SKM-1 treated with dmso at 0.1 percent for 144 hours (cell line): Measurements from ENCODE around the gene SSTR4.
"Not testable (repeated sequence)": the region's sequence is repeated elsewhere in the genome, so short reads cannot be mapped to it uniquely, and the experiment has no call there.

Experiments used
- DNase-seq: peaks from one replicate; lab custom pipeline; 2025; ENCODE audit not compliant: unreplicated experiment; lab: John Stamatoyannopoulos, UW

Gene SSTR4, protein sequence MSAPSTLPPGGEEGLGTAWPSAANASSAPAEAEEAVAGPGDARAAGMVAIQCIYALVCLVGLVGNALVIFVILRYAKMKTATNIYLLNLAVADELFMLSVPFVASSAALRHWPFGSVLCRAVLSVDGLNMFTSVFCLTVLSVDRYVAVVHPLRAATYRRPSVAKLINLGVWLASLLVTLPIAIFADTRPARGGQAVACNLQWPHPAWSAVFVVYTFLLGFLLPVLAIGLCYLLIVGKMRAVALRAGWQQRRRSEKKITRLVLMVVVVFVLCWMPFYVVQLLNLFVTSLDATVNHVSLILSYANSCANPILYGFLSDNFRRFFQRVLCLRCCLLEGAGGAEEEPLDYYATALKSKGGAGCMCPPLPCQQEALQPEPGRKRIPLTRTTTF

DNA sequence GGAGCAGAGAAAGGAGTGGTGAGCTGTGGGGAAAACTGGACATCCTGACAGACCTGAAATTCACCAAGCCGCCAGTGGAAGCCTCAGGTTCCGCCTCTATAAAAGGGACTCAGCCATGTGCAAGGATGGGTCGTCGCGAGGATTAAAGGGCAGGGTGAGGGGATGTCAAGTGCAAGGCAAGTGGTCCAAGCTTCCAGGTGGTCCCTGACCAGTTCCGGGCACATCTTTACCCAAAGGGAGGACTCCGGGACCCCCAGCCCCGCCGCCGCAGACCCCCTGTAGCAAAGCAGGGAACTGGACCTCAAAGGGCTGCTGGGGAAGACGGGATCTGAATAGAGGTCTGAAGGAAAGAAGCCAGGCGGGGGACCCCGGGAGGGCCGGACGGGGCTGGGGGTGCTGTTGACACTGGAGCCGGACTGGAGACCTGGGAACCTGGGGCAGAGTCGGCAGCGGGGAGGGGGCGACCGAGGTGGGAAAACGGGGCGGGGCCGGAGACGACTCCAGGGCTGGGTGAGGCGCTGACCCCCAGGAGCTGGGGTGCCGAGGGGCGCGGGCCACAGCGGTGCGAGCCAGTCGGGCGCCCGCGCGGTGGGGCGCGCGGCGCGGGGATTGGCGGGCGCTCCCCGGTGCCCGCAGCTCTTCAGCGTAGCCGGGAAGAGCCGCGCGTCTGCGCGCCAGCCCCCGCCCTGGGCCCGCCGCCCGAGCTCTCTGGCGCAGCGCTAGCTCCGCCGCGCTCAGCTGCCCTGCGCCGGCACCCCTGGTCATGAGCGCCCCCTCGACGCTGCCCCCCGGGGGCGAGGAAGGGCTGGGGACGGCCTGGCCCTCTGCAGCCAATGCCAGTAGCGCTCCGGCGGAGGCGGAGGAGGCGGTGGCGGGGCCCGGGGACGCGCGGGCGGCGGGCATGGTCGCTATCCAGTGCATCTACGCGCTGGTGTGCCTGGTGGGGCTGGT lies at the start of gene SSTR4:
TSS of gene SSTR4 (plus strand) at position 592 of the 951 bp plus-strand sequence. CDS start at position 764, 172 bp downstream.
- no peak for DNase-seq

- no peak for DNase-seq
These were observed 48.5 kb upstream of the SSTR4 start for GRCh38 chr20:22986601-22987000.

GRCh38 chr20:22991424-22991823 lies 43.7 kb upstream of the SSTR4 start:
- not testable (repeated sequence) for DNase-seq

DNA sequence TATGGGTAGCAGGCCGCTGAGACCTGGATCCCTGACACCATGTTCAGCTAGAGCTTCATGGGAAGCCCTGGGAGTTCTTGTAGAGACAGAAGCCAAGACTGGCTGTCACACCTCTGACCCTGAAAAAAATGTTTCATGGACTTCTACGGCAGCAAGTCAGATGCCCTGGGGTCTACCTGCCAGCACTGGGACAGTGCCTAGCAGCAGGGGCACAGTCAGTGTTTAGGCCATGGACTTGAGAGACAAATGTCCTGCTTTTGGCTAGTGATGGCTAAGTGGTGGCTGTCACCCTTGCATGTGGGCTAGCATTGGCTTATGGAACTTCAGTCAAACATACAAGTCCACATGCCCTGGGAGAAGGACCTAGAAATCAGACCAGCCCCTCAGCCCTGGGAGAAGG lies 41.3 kb upstream of the SSTR4 start:
- DNase-seq: no peak

DNA sequence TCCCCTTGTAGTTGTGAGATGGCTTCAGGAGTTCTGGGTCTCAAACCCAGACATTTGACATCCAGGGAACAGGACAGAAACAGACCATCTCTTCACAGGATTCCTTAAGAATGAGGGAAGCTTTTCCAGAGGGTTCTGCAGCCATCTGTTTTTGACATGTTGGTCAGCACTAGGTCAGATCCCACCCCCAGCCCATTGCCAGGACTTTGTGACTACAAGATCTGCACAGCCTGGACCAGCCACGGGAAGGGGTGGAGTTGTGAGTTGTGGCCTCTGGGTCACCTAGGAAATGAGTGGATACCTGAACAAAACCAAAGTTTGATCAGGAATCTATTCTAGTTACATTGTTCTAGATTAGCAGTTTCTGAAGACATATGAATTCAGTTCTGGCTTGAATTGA lies 39.2 kb upstream of the SSTR4 start:
- no peak for DNase-seq

DNA sequence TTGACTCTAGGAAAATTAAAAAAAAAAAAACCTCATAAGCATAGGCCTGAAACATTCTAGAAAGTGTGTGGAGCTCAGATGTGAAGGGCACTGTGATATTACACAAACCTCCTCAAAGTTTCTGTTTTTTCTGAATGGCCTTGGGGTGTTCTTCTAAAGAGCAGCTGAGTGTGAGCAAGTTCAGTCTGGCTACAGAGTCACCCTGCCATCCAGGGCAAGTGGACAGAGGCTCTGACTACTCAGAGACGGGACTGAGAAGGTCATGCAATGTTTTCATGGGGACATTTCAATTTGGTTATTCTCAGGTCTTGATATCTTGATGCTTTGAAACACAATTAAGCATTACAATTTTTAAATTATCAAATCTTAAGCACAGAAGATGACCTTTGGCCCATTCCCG lies 36.6 kb upstream of the SSTR4 start:
- DNase-seq: no peak

- no peak for DNase-seq
These were observed 35.4 kb upstream of the SSTR4 start for GRCh38 chr20:22999756-23000155.

DNA sequence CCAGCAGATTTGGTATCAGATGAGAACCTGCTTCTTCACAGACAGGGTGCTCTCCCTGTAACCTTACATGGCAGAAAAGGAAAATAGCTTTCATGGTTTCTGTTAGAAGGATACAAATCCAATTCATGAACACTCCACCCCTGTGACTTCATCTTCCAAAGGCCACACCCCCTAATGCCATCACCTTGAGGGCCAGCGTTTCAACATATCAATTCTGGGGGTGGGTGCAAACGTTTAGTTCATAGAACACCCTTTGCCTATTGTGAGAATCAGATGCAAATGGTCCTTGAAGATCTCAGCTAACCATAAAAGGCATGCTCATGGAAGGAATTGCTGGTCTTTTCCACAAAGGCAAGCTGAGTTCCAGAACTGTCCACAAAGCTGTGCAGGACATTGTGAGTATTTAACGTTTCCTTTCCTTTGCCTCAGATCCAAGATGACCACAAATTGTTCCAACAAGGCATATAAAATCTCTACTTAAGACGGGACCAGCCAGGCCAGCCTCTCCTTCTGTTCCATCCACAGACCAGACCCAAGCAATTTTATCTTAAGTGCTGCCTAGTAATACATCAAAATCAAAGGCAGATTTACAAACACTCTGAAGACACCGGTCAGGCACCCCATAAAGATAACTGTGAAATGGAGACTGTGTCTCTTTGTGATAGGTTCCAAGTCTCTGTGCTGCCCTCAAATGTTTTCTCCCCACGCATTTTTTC lies 34.7 kb upstream of the SSTR4 start:
- no peak for DNase-seq

DNA sequence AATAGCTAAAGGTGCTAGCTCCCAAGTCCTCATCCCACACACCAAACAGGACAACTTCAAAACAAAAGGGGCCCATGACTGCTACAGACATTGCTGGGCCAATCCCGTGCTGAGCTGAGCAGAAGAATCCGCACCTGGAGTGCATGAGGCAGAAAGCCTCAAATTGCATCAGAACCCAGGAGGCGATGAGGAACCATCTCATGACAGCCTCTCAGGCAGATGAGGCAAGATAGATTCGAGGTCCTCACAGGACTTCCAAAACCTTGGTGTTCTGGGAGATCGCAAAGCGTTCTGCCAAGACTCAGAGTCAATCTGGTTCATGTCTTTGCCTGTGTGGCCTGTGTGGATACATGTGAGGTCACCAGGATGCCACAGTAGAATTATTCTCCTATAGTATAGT lies 32.8 kb upstream of the SSTR4 start:
- peak; percentile 33 for DNase-seq

GRCh38 chr20:23003077-23003635 lies 32.0 kb upstream of the SSTR4 start:
- no peak for DNase-seq

DNA sequence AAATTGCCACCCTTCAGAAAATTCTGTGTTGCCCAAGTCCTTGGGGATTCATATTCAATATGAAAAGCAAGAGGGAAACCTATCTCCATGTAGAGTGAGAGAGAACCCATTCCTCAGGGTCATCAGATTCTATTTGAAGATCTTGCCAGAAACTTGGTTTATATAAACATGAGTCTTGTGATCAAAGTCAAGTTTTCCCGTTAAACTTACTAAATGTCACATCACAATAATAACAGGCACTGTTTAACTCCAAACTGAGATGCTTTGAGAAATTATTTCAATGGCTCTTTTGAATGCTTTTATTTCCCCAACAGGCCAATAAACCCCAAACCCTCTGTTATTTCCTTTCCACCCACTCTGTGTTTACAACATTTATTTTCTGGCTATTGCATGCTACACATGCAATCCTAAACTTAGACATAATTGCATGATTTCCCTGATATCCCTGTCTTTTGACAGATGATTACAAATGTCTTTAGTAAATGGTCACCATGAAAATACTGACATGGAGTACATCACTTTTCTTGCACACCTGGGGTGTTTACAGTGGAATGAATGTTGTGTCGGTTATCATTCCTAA lies 31.1 kb upstream of the SSTR4 start:
- no peak for DNase-seq

DNA sequence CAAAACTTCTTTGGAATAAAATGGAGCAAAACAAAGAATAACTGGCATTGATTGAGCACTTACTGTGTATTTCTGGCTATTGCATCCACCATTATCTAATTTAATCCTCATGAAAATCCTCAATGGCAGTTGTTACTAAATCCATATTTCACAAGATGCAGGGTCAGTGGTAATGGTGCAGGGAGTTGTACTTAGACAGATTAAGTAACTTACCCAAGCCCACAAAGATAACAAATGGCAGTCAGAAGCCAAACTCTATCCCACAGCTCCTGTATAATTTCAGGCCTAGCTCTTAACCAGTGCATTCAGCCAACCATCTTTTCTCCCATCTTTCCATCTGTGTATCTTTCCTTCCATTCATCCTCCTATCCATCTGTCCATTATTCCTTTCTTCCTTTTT lies 29.3 kb upstream of the SSTR4 start:
- peak; percentile 66 for DNase-seq

GRCh38 chr20:23007462-23007861 lies 27.6 kb upstream of the SSTR4 start:
- no peak for DNase-seq

GRCh38 chr20:23007886-23008655 lies 27.0 kb upstream of the SSTR4 start:
- no peak for DNase-seq

DNA sequence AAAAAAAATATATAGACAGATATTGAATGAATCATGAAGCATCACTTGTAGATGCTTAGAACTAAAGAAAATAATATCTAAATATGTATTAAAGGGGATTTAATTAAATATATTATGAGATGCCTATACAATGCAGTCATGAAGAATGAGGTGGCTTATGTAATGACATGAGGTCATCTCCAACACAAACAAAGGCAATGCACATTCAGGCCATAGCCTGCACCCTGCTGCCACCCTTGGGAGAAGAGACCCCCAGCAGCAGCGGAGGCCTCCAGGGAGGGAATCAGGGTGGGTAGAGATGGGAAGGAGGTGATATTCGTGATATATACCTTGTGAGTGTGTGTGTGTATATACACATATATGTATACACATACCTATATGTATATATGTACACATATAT lies 26.4 kb upstream of the SSTR4 start:
- no peak for DNase-seq

GRCh38 chr20:23009636-23010035 lies 25.5 kb upstream of the SSTR4 start:
- DNase-seq: no peak

- no peak for DNase-seq
These were observed 25.0 kb upstream of the SSTR4 start for GRCh38 chr20:23010096-23010495.

GRCh38 chr20:23011008-23011721 lies 23.9 kb upstream of the SSTR4 start:
- no peak for DNase-seq

DNA sequence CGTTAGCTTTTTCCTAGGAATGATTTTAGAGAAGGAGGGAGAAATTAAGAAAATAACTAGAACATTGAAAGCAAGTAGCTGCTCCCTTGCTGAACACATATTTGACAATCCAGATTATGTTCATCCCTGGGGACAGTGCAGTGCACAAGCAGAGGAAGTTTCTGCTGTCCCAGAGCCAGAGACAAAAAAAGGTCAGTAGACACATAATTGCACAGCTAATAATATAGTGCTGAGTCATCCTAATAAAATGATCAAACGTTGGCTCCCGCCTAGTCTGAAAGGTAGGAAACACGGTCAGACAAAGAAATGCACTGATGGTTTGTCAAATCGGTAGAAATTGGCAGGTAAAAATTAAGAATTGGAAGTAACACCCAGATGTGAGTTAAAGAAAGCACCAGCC lies 21.7 kb upstream of the SSTR4 start:
- no peak for DNase-seq
